Transverse colon (tissue), 3 donors: ENCODE data around the gene OLFM4.

ENCODE experiments used
- EP300 ChIP-seq: sonication (generic); formaldehyde crosslinking; IDR thresholded peaks from one replicate; pipeline ENCODE4 v1.6.1; 2017; ENCODE audit warnings: antibody characterized with exemption, low read depth
- POLR2A ChIP-seq: fragments of 450-650 bp; IDR thresholded peaks from one replicate; pipeline ENCODE4 v1.6.1; 2016; ENCODE audit warnings: antibody characterized with exemption, mild to moderate bottlenecking, moderate library complexity
- TF ChIP-seq, protein P1 (sequence below), 5 experiments: fragments of 200-600 bp in 3 of 5; fragments of 450-650 bp in 2 of 5; sonication (generic) in 3 of 5; IDR thresholded peaks; 1 replicate in 2 of 5; 2 replicates in 3 of 5; pipeline ENCODE4 v1.5.1; 2016 to 2017; ENCODE audit warnings: antibody characterized with exemption in 5 of 5, inconsistent platforms in 3 of 5, mild to moderate bottlenecking in 2 of 5, moderate library complexity in 1 of 5

GRCh38 chr13:53090461-53090860 is 61.8 kb downstream of the OLFM4 start:
- TF ChIP-seq EP300 (no peak), POLR2A (no peak)
- TF ChIP-seq, protein P1, sequence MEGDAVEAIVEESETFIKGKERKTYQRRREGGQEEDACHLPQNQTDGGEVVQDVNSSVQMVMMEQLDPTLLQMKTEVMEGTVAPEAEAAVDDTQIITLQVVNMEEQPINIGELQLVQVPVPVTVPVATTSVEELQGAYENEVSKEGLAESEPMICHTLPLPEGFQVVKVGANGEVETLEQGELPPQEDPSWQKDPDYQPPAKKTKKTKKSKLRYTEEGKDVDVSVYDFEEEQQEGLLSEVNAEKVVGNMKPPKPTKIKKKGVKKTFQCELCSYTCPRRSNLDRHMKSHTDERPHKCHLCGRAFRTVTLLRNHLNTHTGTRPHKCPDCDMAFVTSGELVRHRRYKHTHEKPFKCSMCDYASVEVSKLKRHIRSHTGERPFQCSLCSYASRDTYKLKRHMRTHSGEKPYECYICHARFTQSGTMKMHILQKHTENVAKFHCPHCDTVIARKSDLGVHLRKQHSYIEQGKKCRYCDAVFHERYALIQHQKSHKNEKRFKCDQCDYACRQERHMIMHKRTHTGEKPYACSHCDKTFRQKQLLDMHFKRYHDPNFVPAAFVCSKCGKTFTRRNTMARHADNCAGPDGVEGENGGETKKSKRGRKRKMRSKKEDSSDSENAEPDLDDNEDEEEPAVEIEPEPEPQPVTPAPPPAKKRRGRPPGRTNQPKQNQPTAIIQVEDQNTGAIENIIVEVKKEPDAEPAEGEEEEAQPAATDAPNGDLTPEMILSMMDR (IDR thresholded peaks at IDR 0.05) = no peak
